Esophagus muscularis mucosa (tissue), 3 donors: ENCODE data around the gene ERBB4.

ENCODE experiments used
- EP300 ChIP-seq: sonication (generic); formaldehyde crosslinking; IDR thresholded peaks from one replicate; pipeline ENCODE4 v1.6.1; 2017; ENCODE audit warnings: antibody characterized with exemption
- TF ChIP-seq, protein P1 (sequence below), 3 experiments: fragments of 200-600 bp in 2 of 3; fragments of 450-650 bp in 1 of 3; sonication (generic) in 2 of 3; IDR thresholded peaks; one replicate each; pipeline ENCODE4 v1.5.1; 2017 to 2019; ENCODE audit warnings: antibody characterized with exemption in 3 of 3, mild to moderate bottlenecking in 2 of 3, moderate library complexity in 1 of 3

- no peak for TF ChIP-seq EP300
- TF ChIP-seq, protein P1, sequence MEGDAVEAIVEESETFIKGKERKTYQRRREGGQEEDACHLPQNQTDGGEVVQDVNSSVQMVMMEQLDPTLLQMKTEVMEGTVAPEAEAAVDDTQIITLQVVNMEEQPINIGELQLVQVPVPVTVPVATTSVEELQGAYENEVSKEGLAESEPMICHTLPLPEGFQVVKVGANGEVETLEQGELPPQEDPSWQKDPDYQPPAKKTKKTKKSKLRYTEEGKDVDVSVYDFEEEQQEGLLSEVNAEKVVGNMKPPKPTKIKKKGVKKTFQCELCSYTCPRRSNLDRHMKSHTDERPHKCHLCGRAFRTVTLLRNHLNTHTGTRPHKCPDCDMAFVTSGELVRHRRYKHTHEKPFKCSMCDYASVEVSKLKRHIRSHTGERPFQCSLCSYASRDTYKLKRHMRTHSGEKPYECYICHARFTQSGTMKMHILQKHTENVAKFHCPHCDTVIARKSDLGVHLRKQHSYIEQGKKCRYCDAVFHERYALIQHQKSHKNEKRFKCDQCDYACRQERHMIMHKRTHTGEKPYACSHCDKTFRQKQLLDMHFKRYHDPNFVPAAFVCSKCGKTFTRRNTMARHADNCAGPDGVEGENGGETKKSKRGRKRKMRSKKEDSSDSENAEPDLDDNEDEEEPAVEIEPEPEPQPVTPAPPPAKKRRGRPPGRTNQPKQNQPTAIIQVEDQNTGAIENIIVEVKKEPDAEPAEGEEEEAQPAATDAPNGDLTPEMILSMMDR (IDR thresholded peaks at IDR 0.05) = no peak
Observed at GRCh38 chr2:211982162-211982561, 556.4 kb downstream of the ERBB4 start.
